Cerebellar cortex (tissue), 1 donor: ENCODE measurements around the gene ELP6.
A peak's percentile ranks its signal among the peaks of the same experiment; 100 is the strongest.
"Not testable (repeated sequence)": the region's sequence is repeated elsewhere in the genome, so short reads cannot be mapped to it uniquely, and the experiment has no call there.

Experiments
- DNase-seq: peaks from one replicate; pipeline ENCODE4 v3.0.0-alpha.2; 2015; ENCODE audit warnings: low spot score

ELP6 gene

DNA sequence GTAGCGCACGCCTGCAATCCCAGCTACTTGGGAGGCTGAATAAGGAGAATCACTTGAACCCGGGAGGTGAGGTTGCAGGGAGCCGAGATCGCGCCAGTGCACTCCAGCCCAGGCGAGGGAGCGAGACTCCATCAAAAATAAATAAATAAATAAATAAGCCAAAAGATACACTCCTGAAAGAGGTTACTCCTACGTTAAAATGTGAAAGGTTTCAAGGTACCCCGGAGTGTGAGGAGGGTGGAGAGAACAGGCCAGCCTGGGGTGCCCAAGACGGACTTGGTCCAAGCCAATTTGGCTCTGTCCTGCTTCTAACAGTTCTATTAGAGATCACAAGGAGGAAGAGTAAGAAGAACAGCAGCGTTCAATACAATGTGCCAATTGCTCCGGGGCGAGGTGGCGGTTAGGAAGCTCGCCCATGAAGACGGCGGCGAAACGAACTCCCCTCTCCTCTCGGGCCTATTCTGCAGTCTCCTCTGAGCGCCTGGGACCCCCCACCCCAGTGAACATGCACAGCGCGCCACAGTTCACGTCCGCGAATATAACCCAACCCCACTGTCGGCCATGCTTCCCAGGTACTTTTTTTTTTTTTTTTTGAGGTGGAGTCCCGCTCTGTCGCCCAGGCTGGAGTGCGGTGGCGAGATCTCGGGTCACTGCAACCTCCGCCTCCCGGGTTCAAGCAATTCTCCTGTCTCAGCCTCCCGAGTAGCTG, 942 bp downstream of the ELP6 start:
- peak; percentile 24 for DNase-seq

DNA sequence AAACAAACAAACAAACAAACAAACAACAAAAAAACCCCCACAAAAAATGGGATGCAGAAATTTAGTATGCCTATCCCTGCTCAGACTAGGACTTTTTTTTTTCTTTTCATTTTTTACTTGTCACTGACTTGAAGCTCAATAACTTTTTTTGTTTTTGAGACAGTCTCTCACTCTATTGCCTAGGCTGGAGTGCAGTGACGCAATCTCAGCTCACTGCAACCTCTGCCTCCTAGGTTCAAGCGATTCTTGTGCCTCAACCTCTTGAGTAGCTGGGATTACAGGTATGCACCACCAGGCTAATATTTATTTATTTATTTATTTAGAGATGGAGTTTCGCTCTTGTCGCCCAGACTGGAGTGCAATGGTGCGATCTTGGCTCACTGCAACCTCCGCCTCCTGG, 8.2 kb downstream of the ELP6 start:
- DNase-seq = not testable (repeated sequence)

DNA sequence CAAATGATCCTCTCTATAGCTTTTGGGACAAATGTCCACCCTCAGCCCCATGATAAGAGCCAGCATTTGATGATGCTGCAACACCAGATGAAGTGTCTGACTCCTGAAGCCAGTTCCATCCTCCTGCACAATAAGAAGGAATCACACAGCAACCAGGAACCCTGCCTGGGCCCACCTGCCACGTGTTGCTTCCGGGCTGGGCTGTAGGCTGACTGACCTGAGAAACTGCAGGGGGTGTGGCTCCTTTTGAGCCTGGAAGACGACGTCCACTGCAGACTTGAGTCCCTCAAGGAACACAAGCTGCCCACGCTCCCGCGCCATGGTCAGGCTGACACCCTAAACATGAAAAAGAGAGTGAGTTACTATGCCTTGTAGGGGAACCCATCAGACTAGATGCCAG, 9.4 kb downstream of the ELP6 start:
- no peak for DNase-seq

DNA sequence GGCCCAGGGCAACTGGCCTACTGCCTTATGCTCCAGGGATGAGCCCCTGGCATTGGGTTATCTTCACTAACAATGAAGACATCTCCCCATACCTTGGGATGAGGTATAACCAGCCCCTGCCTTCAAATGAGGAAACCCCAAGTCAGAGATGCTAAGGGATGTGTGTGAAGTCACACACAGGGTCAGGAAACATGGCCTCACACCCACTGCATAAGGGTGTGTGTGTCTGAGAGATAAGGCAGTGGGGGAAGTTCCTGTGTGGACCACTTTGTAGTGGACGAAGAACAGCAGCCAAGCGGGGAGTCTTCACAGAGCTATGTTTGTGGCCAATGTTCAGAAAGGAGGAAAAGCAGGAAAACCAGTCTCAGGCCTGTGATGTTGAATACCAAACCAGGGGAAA, 10.5 kb downstream of the ELP6 start:
- DNase-seq = no peak

DNA sequence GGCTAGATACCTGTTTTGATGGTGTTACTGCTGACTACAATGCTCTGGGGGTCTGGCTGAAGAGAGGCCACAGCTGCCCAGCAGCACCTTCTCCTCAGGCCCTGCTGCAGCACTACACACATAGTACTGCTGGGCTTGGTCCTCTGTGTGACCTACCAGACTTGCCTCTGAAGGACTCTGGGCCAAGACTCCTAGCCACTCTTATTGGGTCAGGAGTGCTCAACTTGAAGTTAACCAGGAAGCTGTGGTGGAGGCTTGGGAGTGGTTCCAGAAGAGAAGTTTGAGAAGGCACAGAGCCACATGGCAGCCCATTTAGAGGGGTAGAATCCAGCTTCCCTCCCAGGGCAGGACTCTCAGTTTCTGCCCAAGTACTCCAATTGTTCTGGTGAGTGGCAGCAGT, 16.6 kb downstream of the ELP6 start:
- no peak for DNase-seq

DNA sequence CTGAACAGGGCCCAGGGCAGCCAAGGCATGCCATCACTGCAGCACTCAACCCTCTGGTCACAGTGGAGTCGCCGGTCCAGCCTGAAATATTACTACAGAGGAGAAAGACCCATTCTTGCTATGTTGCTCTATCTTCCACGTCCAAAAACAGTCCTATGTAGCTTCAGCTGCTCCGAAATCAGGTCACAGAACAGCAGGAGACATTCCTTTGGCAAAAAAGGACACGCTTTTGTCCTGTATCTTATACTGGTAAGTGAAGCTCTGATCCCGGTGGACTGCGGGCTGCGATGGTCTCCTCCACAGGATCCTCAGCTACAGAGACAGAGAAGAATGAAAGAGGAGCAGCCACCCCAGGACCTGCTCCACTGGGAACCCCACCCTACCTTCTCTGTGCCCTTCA, 17.6 kb downstream of the ELP6 start:
- peak; percentile 80 for DNase-seq

DNA sequence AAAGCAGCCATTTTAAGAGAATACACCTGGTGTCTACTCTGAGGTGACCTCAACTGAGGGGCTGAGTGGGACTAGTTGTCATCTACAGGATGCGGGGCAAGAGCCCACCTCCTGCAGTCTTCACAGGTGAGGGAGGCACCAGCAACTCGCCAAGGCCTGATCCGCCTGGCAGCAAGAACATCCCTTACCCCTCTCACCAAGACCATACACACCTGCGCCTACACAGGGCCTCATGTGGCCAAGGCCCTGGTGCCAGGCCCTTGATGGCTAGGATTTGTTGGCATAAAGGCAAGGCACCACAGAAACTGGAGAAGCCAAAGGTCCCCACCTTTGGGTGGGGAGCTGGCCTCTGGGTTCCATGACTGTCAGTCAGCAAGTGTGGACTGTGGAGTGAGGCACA, 18.4 kb downstream of the ELP6 start:
- DNase-seq = no peak

DNA sequence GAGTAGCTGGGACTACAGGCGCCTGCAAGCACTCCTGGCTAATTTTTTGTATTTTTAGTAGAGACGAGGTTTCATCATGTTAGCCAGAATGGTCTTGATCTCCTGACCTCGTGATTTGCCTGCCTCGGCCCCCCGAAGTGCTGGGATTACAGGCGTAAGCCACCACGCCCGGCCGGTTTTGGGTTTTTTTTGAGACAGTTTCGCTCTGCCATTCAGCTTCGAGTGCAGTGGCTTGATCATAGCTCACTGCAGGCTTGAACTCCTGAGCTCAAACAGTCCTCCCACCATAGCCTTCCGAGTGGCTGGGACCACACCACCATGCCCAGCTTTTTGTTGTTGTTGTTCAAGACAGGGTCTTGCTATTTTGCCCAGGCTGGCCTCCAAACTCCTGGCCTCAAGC, 21.7 kb downstream of the ELP6 start:
- no peak for DNase-seq

DNA sequence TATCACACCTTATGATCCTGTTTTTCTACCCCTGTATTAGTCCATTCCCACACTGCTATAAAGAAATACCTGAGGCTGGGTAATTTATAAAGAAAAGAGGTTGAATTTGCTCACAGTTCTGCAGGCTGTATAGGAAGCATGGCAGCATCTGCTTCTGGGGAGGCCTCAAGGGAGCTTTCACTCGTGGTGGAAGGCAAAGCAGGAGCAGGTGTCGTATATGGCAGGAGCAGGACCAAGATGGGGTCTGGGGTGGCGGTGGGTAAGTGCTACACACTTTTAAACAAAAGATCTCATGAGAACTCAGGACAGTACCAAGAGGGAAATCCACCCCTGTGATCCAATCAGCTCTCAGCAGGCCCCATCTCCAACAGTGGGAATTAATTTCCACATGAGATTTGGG, 22.3 kb downstream of the ELP6 start:
- DNase-seq = no peak

DNA sequence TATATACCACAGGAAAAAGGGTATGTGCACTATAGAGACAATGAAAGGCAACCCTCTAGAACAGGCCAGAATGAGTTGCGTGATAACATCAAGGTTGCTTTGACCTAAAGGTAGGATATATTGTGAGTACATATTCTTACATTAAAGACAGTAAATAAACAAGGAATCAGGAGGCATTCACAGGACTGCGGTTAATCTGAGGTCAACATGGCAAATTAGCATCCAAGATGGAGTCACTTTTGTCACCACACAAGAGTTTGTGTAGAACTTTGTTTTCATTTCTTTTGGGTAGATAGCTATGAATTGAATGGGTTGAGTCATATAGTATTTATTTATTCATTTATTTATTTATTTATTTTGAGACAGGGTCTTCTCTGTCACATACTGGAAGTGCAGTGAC, 26.2 kb downstream of the ELP6 start:
- DNase-seq = no peak

DNA sequence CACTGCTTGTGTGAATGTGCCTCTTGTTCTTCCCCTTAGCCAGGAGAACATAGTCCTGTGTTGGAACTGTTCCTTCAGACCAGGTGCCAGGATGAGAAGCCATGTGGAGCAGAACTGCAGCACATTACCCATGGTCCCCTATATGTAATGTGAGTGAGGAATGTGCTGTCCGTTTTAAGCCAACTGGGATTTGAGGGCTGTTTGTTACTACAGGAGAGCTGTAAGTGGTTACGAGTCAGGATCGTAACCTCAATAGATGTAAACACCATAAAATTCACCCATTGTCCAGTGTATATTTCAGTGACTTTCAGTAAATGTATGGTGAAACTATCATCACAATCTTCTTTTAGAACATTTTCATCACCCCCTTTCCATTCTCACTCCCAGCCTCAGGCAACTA, 27.7 kb downstream of the ELP6 start:
- no peak for DNase-seq

DNA sequence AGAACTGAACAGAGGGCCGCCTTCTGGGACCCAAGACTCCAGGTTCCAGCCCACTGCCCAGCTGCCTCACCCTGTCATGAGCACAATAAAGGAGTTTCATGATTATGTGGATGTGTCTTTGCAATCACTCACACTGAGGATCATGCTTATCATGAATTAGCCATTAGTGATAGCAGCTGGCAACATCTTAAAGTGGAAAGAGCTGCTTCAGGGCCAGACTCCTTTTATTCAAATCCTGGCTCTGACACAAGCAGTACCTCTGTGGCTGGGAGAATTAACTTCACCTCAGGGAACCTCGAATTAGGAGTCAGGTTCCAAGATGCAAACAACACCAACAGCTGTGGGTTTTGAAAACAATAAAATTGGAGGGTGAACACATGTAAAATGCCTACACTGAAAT, 31.1 kb downstream of the ELP6 start:
- DNase-seq = no peak

DNA sequence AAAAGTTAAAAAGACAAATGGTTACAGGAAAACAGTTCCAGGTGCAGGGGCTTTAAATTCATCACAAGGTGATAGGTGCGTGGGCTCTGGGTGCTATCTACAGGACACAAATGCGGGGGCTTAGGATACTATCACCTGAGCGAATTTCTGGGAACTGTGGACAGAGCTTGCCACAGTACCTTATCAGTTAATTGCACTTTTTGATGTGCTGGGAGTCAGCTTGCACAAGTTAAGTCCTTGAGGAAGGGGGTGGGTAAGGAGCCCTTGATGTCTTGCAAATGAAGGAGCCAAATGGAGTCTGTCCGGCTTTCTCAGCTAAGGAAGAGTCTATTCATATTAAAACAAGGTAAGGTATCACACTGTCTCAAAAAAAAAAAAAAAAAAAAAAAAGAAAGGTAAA, 31.7 kb downstream of the ELP6 start:
- DNase-seq = not testable (repeated sequence)

DNA sequence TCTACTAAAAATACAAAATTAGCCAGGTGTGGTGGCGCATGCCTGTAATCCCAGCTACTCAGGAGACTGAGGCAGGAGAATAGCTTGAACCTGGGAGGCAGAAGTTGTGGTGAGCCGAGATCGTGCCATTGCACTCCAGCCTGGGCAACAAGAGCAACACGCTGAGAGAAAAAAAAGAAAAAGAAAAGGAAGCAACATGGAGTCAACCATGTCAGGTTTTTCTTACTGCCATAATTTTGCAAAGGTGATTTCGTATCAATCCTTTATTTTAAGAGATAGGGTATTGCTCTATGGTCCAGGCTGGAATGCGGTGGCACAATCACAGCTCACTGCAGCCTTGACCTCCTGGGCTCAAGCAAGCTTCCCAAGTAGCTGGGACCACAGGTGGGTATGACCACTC, 33.2 kb downstream of the ELP6 start:
- not testable (repeated sequence) for DNase-seq

DNA sequence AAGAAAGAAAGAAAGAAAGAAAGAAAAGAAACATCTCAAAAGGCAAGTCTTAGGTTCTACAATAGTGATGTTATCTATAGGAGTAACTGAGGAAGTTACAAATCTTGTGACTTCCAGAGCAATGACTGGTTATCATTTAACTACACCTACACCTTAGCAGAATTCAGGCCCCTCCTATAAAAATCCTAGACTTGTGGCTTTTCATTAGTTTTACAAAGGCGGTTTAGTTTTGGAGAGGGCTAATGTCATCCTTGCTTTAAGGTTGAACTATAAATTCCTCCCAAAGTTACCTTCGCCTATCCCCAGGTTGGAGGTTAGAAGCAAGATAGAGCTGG, 33.7 kb downstream of the ELP6 start:
- DNase-seq = no peak

DNA sequence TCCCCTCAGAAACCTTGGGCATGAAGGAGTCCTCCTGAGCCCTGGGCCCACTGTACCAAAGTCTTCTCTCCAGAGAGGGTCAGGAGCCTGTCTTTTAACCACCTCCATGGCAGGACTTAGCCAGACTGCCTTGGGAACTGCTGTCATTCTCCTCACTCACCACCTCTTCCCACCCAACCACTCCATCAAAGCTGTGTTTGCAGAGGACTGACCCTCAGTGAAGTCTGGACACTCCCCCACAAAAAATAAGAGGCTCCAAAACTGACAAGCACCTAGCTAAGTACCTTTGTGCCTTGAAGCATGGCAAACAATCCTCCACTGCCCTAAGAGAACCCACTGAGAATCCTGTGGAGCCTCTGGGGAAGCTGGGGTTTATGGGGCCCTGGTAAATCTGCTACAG, 35.5 kb downstream of the ELP6 start:
- no peak for DNase-seq

DNA sequence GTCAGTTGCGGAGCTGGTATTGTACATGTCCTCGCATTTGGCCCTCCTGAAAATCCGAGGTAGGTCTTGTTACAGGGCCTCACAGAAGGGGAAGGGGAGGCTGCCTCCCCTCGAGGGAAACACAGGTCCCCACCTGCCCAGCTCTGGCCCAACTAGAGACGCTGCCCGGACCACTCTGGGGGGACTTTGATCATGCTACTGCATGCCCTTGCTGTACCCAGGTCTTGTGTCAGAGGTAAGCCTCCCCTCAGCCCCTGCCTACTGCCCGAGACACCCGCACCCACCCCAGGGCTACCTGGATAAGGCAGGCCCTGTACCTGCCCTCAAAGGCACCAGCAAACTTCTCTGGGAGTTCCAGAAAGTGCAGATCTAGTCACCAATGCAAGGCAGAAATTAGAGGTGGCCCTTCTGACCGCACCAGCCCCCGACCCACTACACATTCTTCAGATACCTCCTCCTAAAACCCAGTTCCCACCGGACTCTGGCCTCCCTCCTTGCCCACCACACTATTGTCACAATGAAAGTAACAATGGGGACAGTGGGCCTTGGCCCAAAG, 36.8 kb downstream of the ELP6 start:
- no peak for DNase-seq

DNA sequence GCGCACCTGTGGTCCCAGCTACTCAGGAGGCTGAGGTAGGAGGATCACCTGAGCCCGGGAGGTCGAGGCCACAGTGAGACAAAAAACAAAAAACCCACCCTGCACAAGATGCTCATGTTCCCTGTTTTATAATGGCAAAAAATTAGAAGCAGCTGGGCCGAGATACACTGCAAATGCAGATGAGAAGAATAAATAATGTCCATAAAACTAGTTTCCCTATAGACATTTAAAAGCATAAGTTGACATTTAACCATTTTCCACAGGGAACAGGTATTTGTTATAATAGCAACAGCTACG, 37.2 kb downstream of the ELP6 start:
- DNase-seq = no peak

DNA sequence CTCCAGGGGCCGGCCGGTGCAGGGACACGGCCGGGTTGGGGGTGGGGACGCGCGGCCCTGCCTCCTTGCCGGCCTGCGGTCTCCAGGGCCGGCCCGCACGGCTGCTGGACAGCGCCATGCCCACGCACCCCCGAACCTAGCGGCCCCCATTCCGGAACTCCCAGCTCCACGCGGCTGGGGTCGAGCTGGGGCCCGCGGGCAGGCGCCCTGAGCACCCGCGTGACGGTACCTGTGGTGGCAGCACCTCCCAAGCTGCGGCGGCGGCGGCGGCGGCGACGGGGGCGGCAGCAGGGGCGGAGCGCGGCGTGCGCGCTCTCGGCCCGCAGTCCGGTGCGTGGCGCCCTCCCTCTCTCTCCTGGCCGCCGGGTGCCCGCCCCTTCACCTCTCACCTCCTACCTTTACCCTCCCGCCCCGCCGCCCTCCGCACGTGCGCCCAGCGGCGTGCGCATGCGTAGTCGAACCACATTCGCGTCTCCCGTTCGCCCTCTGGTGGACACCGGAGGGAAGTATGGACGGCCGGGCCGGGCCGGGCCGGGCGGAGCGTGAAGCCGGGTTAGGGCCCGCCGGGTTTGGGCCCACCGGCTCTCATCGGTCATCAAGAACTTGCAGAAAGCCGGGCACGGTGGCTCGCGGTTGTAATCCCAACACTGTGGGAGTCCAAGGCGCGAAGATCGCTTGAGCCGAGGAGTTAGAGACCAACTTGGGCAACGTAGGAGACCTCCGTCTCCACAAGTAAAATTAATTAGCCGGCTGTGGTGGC, 37.8 kb downstream of the ELP6 start, which contains the start of gene SCAP:
TSS of gene SCAP (minus strand) at position 372 of the 760 bp plus-strand sequence. CDS start 32,948 bp downstream, outside the sequence.
- peak; percentile 86 for DNase-seq

DNA sequence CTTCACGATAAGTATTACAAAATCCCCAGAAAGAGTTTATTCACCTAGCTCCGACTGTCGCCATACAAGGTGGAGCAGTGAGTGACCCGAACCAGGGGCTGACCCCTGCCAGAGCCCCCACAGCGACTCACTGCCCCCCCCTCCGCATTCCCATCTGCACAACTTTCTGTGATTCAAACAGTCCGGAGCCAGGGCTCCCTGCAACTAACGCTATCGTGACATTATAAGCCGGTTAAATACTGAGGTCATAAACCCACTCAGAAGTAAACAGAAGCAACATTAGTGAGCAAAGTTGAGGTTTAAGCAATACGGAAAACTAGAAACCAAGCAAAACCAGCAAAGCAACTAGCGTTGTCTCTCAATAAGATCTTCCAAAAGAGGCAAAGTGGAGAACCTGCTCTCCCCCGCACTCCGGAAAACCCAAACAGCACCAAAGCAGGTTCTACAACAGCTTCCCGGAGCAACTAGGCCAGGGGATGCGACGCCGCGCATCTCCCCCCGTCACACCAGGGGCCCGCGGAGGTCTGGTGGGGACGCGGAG, 38.4 kb downstream of the ELP6 start:
- peak; percentile 21 for DNase-seq

DNA sequence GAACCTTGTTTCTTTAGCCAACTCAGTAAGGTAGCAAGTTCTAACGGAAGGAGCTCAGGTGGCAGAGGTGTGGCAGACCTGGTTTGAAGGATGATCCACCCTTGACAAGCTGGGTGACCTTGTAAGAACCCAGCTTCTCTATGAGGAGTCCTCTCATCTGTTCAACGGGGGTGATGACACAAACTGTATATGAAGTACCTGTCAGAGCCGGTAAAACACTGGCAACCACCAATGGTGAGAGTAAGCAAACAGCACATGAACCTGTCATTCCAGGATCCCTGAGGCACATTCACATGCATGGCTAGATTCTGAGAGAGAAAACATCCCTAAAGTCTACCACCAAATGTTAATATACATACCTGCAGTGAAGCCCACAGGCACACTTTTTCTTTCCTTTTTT, 40.1 kb downstream of the ELP6 start:
- no peak for DNase-seq

DNA sequence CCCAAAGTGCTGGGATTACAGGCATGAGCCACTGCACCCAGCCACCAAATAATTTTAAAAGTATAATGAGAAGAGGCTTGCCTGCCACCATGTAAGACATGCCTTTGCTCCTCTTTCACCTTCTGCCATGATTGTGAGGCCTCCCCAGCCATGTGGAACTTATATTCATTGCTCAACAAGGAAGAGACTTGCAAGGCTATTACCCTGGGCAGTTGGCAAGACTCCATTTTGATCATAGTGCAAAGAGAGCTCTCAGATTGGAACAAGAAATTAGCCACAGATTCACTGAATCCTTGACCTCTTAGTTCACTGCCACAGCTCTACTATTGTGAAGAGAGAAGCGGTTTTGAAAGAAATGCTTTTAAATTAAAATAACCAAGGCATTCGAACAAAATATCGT, 43.9 kb downstream of the ELP6 start:
- no peak for DNase-seq

DNA sequence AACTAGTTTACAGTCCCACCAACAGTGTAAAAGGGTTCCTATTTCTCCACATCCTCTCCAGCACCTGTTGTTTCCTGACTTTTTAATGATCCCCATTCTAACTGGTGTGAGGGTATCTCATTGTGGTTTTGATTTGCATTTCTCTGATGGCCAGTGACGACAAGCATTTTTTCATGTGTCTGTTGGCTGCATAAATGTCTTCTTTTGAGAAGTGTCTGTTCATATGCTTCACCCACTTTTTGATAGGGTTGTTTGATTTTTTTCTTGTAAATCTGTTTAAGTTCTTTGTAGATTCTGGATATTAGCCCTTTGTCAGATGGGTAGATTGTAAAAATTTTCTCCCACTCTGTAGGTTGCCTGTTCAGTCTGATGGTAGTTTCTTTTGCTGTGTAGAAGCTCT, 45.2 kb downstream of the ELP6 start:
- not testable (repeated sequence) for DNase-seq
